ENCODE data around the gene CLECL1. TPM values are rescaled to one million over a fixed set of nuclear protein-coding genes. Genes with fewer than 3 reads are reported as not detected.

Gene CLECL1
- total RNA-seq, 1 donor from 2014 or later = not detected

DNA sequence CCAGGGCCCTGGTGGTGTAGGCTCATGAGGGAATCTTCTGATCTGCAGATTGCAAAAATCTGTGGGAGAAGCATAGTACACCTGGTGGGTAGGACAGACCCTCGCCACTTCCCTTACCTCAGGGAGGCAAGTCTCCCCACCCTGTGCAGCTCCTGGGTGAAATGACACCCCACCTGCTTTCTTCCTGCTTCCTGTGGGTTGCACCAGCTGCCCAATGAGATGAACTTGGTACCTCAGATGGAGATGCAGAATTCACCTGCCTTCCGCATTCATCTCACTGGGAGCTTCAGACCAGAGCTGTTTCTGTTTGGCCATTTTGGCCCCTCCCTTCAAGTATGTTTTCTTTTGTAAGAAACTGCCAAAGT, 58.7 kb downstream of the CLECL1 start:
- no peak overlapping the region for H3K27ac ChIP-seq (ENCODE audit: low read depth, low read length)
- H3K9me3 ChIP-seq (ENCODE audit: control insufficient read depth in 3 of 3, low read length in 3 of 3) = no peaks in the 10 kb centered on the region
- no peak overlapping the region for H3K9ac ChIP-seq (ENCODE audit: low read depth in 1 of 3, low read length in 3 of 3)
- H3K4me1 ChIP-seq (ENCODE audit: control insufficient read depth in 3 of 3, insufficient read depth in 3 of 3, low read length in 3 of 3) = peaks cover 0 to 7% (median 6%) of the 10 kb centered on the region in 3 donors
- no peaks in the 10 kb centered on the region for H3K36me3 ChIP-seq (ENCODE audit: control insufficient read depth in 3 of 3, insufficient read depth in 3 of 3, low read length in 3 of 3)
- no peak overlapping the region for H3K4me3 ChIP-seq (ENCODE audit: low read length in 3 of 3)
- no peaks in the 10 kb centered on the region for H3K27me3 ChIP-seq (ENCODE audit: control insufficient read depth in 3 of 3, insufficient read depth in 3 of 3, low read length in 3 of 3)

DNA sequence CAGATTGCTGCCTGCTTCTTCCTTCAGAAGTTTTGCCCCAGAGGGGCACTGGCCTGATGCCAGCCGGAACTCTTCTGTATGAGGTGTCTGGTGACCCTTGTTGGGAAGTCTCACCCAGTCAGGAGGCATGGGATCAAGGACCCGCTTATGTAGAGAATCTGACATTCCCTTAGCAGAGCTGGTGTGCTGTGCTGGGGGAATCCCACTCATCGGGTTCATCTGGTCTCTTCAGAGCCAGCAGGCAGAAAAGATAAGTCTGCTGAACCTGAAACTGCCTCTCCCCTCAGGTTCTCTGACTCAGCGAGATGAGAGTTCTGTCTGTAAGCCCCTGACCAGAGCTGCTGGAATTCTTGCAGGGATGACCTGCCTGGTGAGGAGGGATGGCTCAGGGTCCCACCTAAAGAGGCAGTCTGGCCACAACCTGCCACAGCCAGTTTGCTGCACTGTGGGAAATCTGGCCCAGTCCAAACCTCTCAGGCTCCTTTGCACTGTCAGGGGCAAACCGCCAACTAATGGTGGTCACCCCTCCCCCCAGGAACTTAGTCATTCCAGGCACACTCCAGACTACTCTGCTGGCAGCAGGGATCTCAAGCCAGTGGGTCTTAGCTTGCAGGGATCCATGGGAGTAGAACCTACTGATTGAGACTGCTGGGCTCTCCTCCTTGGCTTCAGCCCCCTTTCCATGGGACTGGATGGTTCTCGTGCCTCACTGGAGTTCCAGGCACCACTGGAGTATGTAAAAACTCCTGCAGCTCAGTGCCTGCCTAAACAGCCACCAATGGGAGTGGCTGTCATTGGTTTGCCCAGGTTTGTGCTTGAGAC, 59.3 kb downstream of the CLECL1 start:
- Histone ChIP-seq H3K4me1 (ENCODE audit: control insufficient read depth in 3 of 3, insufficient read depth in 3 of 3, low read length in 3 of 3) (peaks cover 0 to 7% (median 6%) of the 10 kb centered on the region in 3 donors), H3K27me3 (ENCODE audit: control insufficient read depth in 3 of 3, insufficient read depth in 3 of 3, low read length in 3 of 3) (no peaks in the 10 kb centered on the region), H3K9ac (ENCODE audit: low read depth in 1 of 3, low read length in 3 of 3) (peak overlapping the region in 1 of 3 donors; percentile 8), H3K27ac (ENCODE audit: low read depth, low read length) (peak overlapping the region; percentile 1), H3K9me3 (ENCODE audit: control insufficient read depth in 3 of 3, low read length in 3 of 3) (no peaks in the 10 kb centered on the region), H3K36me3 (ENCODE audit: control insufficient read depth in 3 of 3, insufficient read depth in 3 of 3, low read length in 3 of 3) (no peaks in the 10 kb centered on the region), H3K4me3 (ENCODE audit: low read length in 3 of 3) (no peak overlapping the region)

Other genes starting within 250 kb of the CLECL1 start
- 0.52 TPM for gene KLRB1, start 125.2 kb downstream of the CLECL1 start, total RNA-seq
- 12.0 TPM for gene CLEC2D, start 63.4 kb downstream of the CLECL1 start, total RNA-seq
- gene CD69, start 27.8 kb upstream of the CLECL1 start, total RNA-seq = 8.4 TPM
- gene KLRF1, start 94.4 kb upstream of the CLECL1 start, total RNA-seq = not detected
- gene CLEC2B, start 136.3 kb upstream of the CLECL1 start, total RNA-seq = 2.6 TPM
- not detected for gene KLRF2, start 148.4 kb upstream of the CLECL1 start, total RNA-seq
- gene CLEC2A, start 199.3 kb upstream of the CLECL1 start, total RNA-seq = not detected
- gene CLEC12A, start 238.3 kb upstream of the CLECL1 start, total RNA-seq = 0.52 TPM

Measured in skeletal muscle tissue (tissue), 4 donors.